ENCODE measurements around the gene INIP.

INIP gene

GRCh38 chr9:112717661-112718331 is at the start of gene INIP:
INIP (minus strand) TSS chr9:112718117; CDS start chr9:112716485, 1,632 bp downstream.
- DNase-seq (ENCODE audit: low read depth) = peak; percentile 98
- TF ChIP-seq POLR2A (IDR thresholded peaks at IDR 0.05; ENCODE audit: extremely low read depth, insufficient read length) = peak; percentile 66
- no peak for TF ChIP-seq CTCF (IDR thresholded peaks at IDR 0.05; ENCODE audit: low read depth, low read length)
- TF ChIP-seq MAX (IDR thresholded peaks at IDR 0.05; ENCODE audit: low read depth, low read length) = peak; percentile 33; the same call in 1 of the 2 replicates
- TF ChIP-seq MYC (IDR thresholded peaks at IDR 0.05; ENCODE audit: low read depth, low read length) = peak; percentile 72
- peak within 1 kb of the TSS; percentile 87 for H3K4me3 ChIP-seq (ENCODE audit: low read depth, low read length)

- DNase-seq (ENCODE audit: low read depth) = no peak
- H3K4me3 ChIP-seq (ENCODE audit: low read depth, low read length) = no peak overlapping the region
- no peak for TF ChIP-seq MYC (IDR thresholded peaks at IDR 0.05; ENCODE audit: low read depth, low read length)
- TF ChIP-seq CTCF (IDR thresholded peaks at IDR 0.05; ENCODE audit: low read depth, low read length) = no peak
- no peak for TF ChIP-seq POLR2A (IDR thresholded peaks at IDR 0.05; ENCODE audit: extremely low read depth, insufficient read length)
- no peak for TF ChIP-seq MAX (IDR thresholded peaks at IDR 0.05; ENCODE audit: low read depth, low read length)
Observed at GRCh38 chr9:112765281-112765680, 47.4 kb upstream of the INIP start.

GRCh38 chr9:112764837-112765236 is 46.9 kb upstream of the INIP start:
- H3K4me3 ChIP-seq (ENCODE audit: low read depth, low read length) = no peak overlapping the region
- DNase-seq (ENCODE audit: low read depth) = no peak
- no peak for TF ChIP-seq MAX (IDR thresholded peaks at IDR 0.05; ENCODE audit: low read depth, low read length)
- no peak for TF ChIP-seq POLR2A (IDR thresholded peaks at IDR 0.05; ENCODE audit: extremely low read depth, insufficient read length)
- no peak for TF ChIP-seq MYC (IDR thresholded peaks at IDR 0.05; ENCODE audit: low read depth, low read length)

- peak; percentile 19 for DNase-seq (ENCODE audit: low read depth)
- no peak overlapping the region for H3K4me3 ChIP-seq (ENCODE audit: low read depth, low read length)
- TF ChIP-seq POLR2A (IDR thresholded peaks at IDR 0.05; ENCODE audit: extremely low read depth, insufficient read length) (no peak), CTCF (IDR thresholded peaks at IDR 0.05; ENCODE audit: low read depth, low read length) (no peak), MYC (IDR thresholded peaks at IDR 0.05; ENCODE audit: low read depth, low read length) (no peak), MAX (IDR thresholded peaks at IDR 0.05; ENCODE audit: low read depth, low read length) (no peak)
Observed at GRCh38 chr9:112764344-112764743, 46.4 kb upstream of the INIP start.

GRCh38 chr9:112762726-112763518 is 45.0 kb upstream of the INIP start:
- TF ChIP-seq CTCF (IDR thresholded peaks at IDR 0.05; ENCODE audit: low read depth, low read length) (no peak), MYC (IDR thresholded peaks at IDR 0.05; ENCODE audit: low read depth, low read length) (no peak), POLR2A (IDR thresholded peaks at IDR 0.05; ENCODE audit: extremely low read depth, insufficient read length) (no peak), MAX (IDR thresholded peaks at IDR 0.05; ENCODE audit: low read depth, low read length) (no peak)
- H3K4me3 ChIP-seq (ENCODE audit: low read depth, low read length) = no peak overlapping the region

More at GRCh38 chr9:112762726-112763518, 45.0 kb upstream of the INIP start:
- DNase-seq (ENCODE audit: low read depth) = no peak
